ENCODE data around the gene EEF1A2.
A peak's percentile ranks its signal among the peaks of the same experiment; 100 is the strongest.

EEF1A2 gene

GRCh38 chr20:63447320-63447719, 51.6 kb downstream of the EEF1A2 start:
- DNase-seq, result no peak

- no peak for DNase-seq
Measured at GRCh38 chr20:63446216-63447024, 52.5 kb downstream of the EEF1A2 start.

GRCh38 chr20:63445075-63445734, 53.7 kb downstream of the EEF1A2 start:
- no peak for DNase-seq

GRCh38 chr20:63444548-63444947, 54.3 kb downstream of the EEF1A2 start:
- no peak for DNase-seq

GRCh38 chr20:63443606-63444395, 55.1 kb downstream of the EEF1A2 start:
- DNase-seq, result no peak

- peak; percentile 68 for DNase-seq
Measured at GRCh38 chr20:63442100-63442493, 56.8 kb downstream of the EEF1A2 start.

- no peak for DNase-seq
Measured at GRCh38 chr20:63441136-63442099, 57.5 kb downstream of the EEF1A2 start.

GRCh38 chr20:63440366-63440955, 58.4 kb downstream of the EEF1A2 start:
- no peak for DNase-seq

GRCh38 chr20:63439866-63440265, 59.0 kb downstream of the EEF1A2 start:
- DNase-seq, result no peak

GRCh38 chr20:63438121-63438520, 60.8 kb downstream of the EEF1A2 start:
- no peak for DNase-seq

Measured in activated T-cell treated with anti-CD3 and anti-CD28 coated beads, Interleukin-2, amount 50 U/mL, for 1 hour (primary cell).